GM18499 (cell line): Measurements from ENCODE around the gene MRPS31.
"Not testable (repeated sequence)": the region's sequence is repeated elsewhere in the genome, so short reads cannot be mapped to it uniquely, and the experiment has no call there.

Experiments
- ATAC-seq: cut with Tn5 transposase; IDR thresholded peaks from one replicate; pipeline ENCODE4 v1.9.1; 2021; ENCODE audit warnings: moderate number of reproducible peaks; ENCODE audit not compliant: insufficient read depth, unreplicated experiment

MRPS31 gene

GRCh38 chr13:40790154-40790616 is 19.2 kb upstream of the MRPS31 start:
- no peak for ATAC-seq

GRCh38 chr13:40789275-40790153 is 18.5 kb upstream of the MRPS31 start, which contains the start of gene SLC25A15:
Gene SLC25A15, plus strand, starts transcription at chr13:40789611. Its CDS starts 3,616 bp downstream, at chr13:40793227.
- peak; percentile 42 for ATAC-seq

- ATAC-seq, result not testable (repeated sequence)
Observed at GRCh38 chr13:40788540-40789274, 17.7 kb upstream of the MRPS31 start.

- ATAC-seq, result no peak
Observed at GRCh38 chr13:40787062-40787461, 16.1 kb upstream of the MRPS31 start.

- ATAC-seq, result no peak
Observed at GRCh38 chr13:40786568-40786996, 15.6 kb upstream of the MRPS31 start.

GRCh38 chr13:40784540-40784939 is 13.6 kb upstream of the MRPS31 start:
- no peak for ATAC-seq

GRCh38 chr13:40782971-40783370 is 12.0 kb upstream of the MRPS31 start:
- ATAC-seq, result not testable (repeated sequence)

- no peak for ATAC-seq
Observed at GRCh38 chr13:40781717-40782116, 10.7 kb upstream of the MRPS31 start.

GRCh38 chr13:40780822-40781401 is 9.9 kb upstream of the MRPS31 start:
- ATAC-seq, result no peak

- no peak for ATAC-seq
Observed at GRCh38 chr13:40779796-40780285, 8.9 kb upstream of the MRPS31 start.

GRCh38 chr13:40779049-40779448 is 8.1 kb upstream of the MRPS31 start:
- ATAC-seq, result no peak

GRCh38 chr13:40777809-40778175 is 6.8 kb upstream of the MRPS31 start:
- no peak for ATAC-seq

GRCh38 chr13:40777166-40777808 is 6.3 kb upstream of the MRPS31 start:
- peak; percentile 51 for ATAC-seq

- peak; percentile 32 for ATAC-seq
Observed at GRCh38 chr13:40776681-40777165, 5.7 kb upstream of the MRPS31 start.

- ATAC-seq, result no peak
Observed at GRCh38 chr13:40776232-40776631, 5.2 kb upstream of the MRPS31 start.

GRCh38 chr13:40774672-40775071 is 3.7 kb upstream of the MRPS31 start:
- ATAC-seq, result no peak

GRCh38 chr13:40772765-40773473 is 1.9 kb upstream of the MRPS31 start:
- no peak for ATAC-seq

GRCh38 chr13:40770609-40770933 is 419 bp downstream of the MRPS31 start:
- no peak for ATAC-seq

- no peak for ATAC-seq
Observed at GRCh38 chr13:40769970-40770369, 1.0 kb downstream of the MRPS31 start.

- no peak for ATAC-seq
Observed at GRCh38 chr13:40765602-40766001, 5.4 kb downstream of the MRPS31 start.
